Activated T-cell treated with anti-CD3 and anti-CD28 coated beads, Interleukin-2, amount 50 U/mL, for 1 hour (primary cell): ENCODE data around the gene MCTP2.

Source experiments
- DNase-seq: peaks from one replicate; pipeline ENCODE4 v3.0.0-alpha.2; 2020

The MCTP2 gene

GRCh38 chr15:94230883-94231722, at the start of gene MCTP2:
Gene MCTP2, plus strand, starts transcription at chr15:94231561. Its CDS starts 66,705 bp downstream, at chr15:94298266.
- DNase-seq: peak; percentile 82

- DNase-seq: no peak
Observed at GRCh38 chr15:94182883-94183282, 48.5 kb upstream of the MCTP2 start.

GRCh38 chr15:94185547-94186236, 45.7 kb upstream of the MCTP2 start:
- no peak for DNase-seq

DNA sequence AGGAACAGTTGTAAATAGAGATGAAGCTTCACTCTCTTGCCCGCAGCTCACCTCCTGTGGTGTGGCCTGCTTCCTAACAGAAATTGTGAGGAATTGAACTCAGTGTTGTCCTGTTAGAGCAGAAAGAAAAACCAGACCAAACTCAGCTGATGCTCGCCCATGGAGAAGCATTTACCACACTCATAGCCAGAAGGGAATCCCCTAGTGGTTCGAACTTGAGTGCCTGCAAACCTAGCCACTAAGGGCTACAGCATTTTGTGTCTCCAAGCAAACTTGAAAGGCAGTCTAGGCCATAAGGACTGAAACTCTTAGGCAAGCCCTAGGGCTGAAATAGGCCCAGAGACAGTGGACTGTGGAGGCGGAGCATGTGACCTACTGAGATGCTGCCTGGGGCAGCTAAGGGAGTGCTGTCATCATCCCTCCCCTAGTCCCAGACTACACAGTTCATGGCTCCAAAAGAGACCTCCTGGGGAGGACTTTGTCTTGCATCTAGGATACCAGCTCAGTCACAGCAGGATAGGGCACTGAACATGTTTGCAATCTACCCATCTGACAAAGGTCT, 44.5 kb upstream of the MCTP2 start:
- DNase-seq: no peak

DNA sequence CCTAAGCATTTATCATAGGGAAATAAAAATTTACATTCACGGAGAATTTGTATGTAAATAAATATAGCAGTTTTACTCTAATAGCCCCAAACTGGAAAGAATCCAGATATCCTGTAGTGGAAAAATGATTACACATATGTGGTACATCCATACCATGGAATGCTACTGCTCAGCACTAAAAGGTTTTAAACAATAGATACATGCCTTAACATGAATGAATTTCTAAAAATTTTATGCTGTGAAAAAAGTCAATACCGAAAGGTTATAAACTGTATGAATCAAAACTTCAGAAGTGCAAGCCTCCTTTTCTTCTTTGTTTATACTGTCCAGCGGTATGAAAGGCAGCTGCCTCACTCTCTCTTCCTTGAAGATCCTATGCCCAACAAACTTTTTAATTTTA, 37.5 kb upstream of the MCTP2 start:
- no peak for DNase-seq

DNA sequence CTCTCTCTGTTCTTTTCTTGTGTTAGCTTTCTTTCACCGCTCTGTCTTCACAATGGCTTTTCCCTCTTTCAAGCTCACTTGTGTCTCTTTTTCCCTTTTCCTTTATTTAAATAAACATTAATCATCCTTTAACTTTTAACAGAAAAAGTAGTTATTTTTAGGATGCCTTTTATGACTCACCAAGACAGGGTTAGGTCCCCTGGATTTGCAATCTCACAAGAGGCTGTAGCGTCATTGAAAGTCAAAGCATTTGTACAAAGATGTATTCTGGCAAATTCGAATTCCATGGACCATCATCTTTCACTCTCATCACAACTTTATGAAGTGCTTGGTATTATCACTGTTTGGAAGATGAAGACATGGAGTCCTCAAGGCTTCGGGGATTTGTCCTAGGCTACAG, 34.8 kb upstream of the MCTP2 start:
- no peak for DNase-seq

DNA sequence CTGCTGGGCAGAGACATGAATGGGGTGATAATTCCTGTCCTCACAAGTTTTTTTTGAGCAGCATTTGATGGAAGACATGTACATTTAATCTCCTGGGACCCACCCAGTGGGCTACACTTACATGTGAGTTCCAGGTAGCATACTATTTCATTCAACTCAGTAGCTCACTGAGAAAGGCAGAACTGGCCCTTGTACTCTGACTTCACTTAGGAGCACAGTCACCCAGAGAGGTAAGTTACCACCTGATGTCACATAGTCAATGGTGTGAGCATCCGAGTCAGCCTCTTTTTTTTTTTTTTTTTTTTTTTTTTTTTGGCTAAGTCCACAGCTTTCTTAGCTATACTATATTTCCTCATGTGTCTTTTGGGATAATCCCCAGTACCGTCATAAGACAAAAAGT, 32.7 kb upstream of the MCTP2 start:
- DNase-seq: no peak

DNA sequence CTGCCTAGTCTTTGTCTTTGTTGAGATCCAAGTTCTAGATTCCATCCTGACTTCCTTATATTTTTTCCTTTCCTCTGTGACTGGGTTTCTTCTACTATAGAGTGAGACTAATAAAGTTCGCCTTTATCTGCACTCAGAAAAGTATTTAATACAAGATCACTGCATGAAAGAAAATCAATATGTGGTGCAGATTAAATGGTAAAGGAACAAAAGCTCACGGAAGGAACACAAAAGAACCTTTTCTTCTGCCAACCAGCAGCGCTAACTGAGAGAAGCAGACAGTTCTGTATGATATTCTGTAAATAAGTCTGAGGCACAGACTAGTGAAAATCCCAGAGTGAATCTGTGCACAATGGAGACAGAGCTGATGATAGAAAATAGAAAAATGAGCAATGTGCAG, 31.6 kb upstream of the MCTP2 start:
- DNase-seq: no peak

DNA sequence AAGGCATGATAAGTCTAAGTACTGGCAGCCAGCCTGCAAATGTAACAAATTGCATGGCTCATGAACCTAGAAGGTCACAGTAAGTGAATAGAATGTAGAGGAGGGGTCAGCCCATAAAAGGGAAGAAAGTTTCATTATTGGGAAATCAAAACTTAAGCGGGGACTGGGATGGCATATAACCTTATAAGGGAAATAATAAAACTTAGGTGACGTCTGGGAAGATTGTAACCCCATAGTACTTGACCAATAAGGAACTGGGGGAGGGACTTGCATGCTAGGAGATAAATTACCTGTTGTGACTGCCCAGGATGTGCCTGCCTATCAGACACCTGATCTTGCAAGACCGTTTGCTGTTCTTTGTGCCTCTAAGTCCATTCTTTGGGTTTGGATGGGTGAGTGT, 28.1 kb upstream of the MCTP2 start:
- no peak for DNase-seq

- no peak for DNase-seq
Observed at GRCh38 chr15:94205366-94205765, 26.0 kb upstream of the MCTP2 start.

DNA sequence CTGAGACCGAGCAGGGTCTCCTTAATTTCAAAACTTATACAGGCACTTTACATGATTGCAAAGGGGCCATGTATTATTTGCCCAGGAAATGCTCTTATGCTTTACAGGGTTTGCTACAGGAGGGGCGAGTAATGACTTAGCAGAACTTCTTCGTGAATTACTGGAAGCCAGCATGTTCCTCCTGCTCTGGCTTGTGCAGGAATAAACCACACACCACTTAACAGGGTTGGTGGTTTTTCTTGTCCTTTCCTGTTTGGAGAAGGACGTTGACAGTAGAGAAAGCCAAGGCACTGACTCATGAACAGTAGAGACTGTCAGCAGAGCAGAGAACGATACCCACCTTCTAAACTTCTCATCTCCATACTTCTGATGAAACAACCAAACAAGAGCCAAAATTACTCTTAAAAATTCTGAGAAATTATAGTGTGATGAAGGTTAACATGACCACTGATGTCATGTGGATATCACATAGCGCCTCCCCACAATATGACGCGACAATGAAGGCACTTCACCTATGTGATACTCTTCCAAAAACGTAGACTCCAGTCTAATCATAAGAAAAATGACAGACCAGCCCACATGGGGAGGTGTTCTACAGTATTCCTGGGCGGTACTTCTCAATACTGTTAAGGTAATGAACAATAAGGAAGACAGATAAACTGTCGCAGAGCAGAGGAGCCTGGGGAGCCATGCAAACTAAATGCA, 24.7 kb upstream of the MCTP2 start:
- no peak for DNase-seq

DNA sequence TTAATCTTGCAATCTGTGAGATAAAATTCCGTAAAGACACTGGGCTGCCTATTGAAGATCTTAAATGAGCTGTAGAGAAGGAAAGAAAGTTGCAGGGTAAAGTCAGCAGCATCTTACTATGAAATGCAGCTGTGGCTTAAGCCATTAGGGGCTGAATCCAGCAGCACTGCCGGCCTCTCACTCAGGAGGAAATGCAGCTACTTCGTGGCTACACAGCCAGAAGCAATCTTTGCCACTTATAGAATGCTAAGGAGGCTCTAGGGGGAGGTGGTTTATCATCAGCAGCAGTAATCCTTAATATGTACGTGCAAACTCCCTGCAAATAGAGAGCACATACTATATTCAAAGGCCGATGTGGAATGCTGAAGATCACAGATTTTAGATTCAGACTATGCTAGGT, 19.1 kb upstream of the MCTP2 start:
- DNase-seq: no peak

GRCh38 chr15:94225616-94226015, 5.7 kb upstream of the MCTP2 start:
- DNase-seq: no peak

DNA sequence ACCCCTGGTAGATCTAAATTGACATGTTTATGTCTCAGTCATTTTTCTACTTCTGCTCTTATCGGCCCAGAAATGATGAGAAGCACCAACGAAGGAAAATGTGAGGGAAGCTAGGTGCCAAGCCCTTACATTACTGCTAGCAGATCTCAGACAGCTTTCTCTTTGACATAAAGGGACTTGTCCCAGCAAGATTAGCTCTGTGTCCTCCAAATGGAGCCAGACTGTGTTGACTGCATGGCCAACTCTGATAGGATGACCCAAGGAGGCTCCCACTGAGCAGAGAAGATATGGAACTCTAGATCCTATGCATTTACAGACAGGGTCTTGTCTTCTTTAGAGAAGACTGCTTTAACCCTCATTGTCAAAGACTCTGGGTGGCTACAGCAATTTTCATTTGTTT, 2.8 kb upstream of the MCTP2 start:
- no peak for DNase-seq

GRCh38 chr15:94229591-94230369, 1.6 kb upstream of the MCTP2 start:
- no peak for DNase-seq

- no peak for DNase-seq
Observed at GRCh38 chr15:94230431-94230882, 904 bp upstream of the MCTP2 start.

DNA sequence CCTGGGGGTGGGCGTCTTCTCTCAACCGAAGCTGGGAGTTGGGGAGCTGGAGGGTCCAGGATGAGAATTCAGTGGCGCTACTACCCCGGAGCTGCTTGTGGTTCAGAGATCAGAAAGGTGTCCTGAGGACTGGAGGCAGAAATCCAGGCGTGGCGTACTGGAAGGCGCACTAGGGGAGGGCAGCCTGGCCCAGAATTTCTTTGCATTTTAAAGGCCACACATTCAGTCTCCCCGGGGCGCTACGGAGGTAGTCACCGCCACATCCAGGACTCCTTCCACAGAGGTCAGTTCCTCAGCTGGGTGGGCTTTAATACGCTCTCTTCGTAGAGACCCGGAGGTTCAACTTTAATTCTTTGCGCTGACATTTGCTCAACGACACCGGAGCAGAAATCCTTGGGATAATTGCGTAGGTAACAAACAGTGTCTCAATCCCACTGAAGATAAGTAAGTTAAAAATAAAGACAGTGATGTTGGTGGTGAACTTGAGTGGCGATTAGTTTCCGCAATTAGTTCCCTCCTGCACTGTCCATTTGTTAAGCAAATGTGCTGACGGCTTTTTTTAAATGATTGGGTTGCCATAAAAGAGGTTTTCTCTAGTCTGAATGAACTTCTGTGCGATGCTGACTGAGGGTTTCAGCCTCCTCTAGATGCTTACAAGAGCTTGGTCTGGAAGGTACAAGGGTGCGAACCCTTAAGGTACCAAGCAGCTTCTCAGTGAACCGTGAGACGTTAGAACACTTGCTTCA, 535 bp downstream of the MCTP2 start:
- DNase-seq: no peak

- no peak for DNase-seq
Observed at GRCh38 chr15:94233441-94233840, 2.1 kb downstream of the MCTP2 start.

DNA sequence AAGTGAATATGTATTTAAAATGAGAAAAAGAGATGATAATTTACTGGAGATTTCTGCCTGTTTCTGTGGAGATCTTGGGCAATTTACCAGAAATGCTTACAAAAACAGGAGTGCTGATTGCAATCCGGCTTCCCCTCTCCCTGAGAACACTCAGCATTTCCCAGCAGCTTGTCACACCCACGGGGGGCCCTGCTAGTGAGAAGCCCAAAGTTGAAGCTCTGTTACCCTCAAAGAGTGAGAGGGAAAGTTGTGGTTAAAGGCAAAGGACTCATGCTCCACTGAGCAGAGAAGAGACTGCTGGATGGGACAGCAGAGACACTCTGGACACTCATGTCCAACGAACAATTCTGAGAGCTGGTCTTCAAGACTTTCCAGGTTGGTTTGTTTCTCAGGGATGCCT, 2.9 kb downstream of the MCTP2 start:
- no peak for DNase-seq

DNA sequence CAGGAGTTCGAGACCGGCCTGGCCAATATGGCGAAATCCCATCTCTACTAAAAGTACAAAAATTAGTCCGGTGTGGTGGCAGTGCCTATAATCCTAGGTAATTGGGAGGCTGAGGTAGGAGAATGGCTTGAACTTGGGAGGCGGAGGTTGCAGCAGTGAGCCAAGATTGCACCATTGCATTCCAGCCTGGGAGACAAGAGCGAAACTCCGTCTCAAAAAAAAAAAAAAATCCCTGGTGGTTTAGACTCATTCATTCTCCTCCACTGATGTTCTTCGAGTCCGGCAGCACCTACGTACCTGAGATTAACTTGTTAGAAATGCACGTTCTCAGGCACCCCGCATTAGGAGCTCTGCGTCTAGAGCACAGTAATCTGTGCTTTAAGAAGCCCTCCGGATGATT, 3.7 kb downstream of the MCTP2 start:
- DNase-seq: no peak

DNA sequence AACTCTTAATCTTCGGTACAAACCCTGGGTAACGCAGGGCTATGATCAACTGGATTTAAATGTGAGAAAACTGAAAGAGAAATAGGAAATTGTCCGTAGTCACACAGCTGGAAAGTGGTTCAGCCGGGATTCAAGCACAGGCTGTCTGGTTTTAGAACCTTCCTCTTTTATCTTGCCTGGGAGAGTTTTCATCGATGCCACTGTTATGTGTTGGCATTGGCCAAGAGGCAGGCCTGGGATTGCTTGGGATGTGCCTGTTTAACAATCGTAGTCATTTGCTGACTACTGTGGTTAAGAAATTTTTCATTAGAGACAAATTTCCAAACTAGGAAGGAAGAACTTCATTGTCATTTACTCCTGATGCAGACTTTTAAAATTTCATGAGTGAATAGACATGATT, 4.3 kb downstream of the MCTP2 start:
- DNase-seq: no peak

DNA sequence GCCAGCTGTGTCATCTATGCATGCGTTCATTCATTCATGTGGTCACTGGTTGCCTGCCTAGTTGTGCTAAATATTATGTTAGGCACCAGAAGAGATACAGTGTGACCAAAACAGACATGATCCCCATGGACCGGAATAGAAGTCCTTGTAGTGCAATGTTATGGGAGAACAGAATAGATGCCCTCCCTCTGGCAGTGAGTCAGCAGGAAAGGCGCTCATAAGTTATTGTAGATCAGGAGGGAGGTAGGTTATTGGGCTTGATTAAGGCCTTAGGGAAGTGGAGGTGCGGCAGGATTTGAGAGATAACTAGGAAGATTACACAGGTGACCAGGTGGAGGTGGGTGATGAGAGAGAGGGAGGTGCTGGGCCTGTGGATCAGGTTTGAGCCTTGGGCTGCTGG, 5.2 kb downstream of the MCTP2 start:
- no peak for DNase-seq
